Measurements from ENCODE around the gene BFAR.
"Not testable (repeated sequence)": the region's sequence is repeated elsewhere in the genome, so short reads cannot be mapped to it uniquely, and the experiment has no call there.

The BFAR gene

DNA sequence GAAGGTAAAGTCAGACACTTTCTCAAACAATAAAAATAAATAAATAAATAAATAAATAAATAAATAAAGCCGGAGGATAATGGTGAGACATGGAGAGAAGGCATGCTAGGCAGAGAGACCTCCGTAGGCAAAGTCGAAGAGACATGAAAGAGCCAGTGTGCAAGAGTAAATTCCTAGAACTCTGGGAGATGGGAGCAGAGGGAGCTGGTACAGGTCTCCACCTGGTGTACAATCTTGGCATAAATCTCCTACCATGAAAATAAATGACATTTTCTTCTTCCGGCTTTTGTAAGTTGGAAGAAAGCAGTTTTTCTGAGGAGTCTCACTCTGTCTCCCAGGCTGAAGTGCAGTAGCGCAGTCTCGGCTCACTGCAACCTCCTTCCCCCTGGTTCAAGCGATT lies 69.1 kb downstream of the BFAR start:
- not testable (repeated sequence) for DNase-seq

DNA sequence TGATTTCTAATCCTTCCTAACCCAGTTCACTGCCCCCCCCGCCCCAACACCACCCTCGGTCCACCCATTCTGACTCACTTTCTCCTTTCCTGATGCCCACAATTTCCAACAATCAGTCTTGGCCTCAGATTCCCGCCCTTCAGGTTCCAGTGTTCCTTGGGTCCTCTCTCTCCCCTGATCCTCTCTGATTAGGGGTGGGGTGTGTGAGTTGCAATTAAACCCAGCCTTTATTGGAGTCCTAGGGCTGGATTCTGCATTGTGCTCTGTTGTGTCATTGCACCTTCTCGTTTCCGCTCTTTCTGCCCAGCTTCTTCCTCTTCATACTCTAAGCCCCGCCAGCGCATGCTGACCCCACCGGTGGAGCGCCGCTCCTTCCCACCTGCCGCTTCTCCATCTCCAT lies 69.9 kb downstream of the BFAR start:
- not testable (repeated sequence) for DNase-seq

DNA sequence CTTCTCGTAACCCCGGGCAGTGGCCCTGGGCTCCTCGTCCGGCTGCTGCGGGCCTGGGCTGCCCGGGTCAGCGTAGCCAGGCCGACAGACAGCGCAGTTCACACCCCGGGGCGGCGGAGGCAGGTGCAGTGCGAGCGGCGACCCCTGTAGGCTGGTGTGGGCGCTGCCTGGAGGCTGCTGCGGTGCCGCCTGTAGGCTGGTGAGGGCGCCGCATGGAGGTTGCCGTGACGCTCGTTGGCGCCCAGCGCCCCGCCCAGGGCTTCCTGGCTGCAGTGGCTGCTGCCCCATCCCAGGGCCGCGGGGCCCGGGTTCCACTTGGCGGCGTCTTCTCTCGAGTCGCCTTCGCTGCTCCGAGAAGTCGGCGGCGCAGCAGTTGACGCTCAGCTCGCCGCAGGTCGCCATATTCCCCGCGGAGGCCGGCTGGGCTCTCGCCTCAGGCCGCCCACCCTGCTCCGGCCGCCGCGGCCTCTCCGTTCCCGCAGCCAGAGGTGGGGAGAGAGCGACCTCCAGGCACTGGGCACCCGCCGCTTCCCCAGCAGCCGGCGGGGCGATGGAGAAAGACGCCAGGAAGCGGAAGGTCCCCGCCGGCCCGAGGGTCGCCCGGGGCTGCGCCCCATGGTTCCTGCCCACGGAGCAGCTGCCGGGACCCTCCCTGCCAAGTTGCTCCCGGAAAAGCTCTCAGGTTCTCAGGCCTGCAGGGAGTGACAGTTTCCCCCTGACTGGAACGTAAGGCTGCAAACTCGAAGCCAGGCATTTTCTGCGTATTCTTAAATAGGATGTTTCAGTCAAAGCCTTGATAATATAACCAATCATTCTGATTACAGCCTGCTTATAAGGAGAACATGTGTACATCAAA lies 70.6 kb downstream of the BFAR start, which contains the start of gene NPIPA3:
Gene NPIPA3 (plus strand): TSS at position 256 of the 856 bp plus-strand sequence. CDS start 5,533 bp downstream, outside the sequence.
- DNase-seq, result not testable (repeated sequence)

Measured in KG1 (cell line).